GM19035 (cell line): Measurements from ENCODE around the gene RPS27A.
"Not testable (repeated sequence)": the region's sequence is repeated elsewhere in the genome, so short reads cannot be mapped to it uniquely, and the experiment has no call there.

Experiments
- ATAC-seq: cut with Tn5 transposase; IDR thresholded peaks from one replicate; pipeline ENCODE4 v1.9.1; 2021; ENCODE audit not compliant: unreplicated experiment

The RPS27A gene

DNA sequence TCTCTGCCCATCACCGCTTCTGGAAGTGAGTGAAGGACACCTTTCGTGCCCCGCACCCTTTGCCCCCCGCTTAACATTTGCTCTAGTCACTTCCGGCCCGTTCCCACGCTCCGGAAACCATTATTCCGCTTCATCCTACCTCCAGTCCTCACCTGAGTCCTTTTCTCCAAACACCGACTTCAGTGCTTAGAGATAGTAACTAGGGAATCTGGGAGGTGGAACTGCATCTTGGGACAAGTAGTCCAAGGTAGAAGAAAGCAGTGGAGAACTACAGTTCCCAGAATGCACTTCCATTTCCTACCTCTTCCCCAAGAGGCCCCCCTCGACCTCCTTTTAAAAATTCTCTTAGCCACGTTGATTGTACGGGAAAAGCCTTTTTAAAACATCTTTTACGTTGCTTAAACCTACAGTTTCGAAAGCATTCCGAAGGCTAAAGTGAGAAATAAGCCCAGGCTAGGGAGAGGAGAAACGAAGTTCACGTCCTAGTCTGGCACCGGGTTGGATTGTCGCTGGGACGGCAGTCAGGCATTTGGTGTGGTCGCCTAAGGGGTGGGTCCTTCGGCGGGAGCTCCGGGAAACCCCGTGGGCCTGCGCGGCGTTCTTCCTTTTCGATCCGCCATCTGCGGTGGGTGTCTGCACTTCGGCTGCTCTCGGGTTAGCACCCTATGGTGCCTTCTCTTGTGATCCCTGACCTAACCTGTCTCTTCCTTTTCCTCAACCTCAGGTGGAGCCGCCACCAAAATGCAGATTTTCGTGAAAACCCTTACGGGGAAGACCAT is at the start of gene RPS27A, which contains the start of gene CLHC1:
Gene RPS27A, plus strand, starts transcription at position 605 of the 779 bp plus-strand sequence. Its CDS starts 137 bp downstream, at position 742.
Gene CLHC1, minus strand, starts transcription at position 210 of the 779 bp plus-strand sequence. CDS start 9,882 bp downstream, outside the sequence.
- peak; percentile 87 for ATAC-seq

DNA sequence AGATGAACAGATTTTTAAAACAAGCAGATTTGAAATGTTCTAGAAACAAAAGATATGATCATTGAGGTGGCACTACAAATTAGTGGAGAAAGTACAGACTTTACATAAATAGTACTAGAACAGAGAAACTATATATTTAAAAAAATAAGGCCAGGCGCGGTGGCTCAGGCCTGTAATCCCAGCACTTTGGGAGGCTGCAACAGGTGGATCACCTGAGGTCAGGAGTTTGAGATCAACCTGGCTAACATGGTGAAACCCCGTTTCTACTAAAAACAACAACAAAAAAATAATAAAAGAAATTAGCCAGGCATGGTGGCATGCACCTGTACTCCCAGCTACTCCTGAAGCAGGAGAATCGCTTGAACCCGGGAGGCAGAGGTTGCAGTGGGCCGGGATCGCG is 45.7 kb upstream of the RPS27A start:
- ATAC-seq: not testable (repeated sequence)

DNA sequence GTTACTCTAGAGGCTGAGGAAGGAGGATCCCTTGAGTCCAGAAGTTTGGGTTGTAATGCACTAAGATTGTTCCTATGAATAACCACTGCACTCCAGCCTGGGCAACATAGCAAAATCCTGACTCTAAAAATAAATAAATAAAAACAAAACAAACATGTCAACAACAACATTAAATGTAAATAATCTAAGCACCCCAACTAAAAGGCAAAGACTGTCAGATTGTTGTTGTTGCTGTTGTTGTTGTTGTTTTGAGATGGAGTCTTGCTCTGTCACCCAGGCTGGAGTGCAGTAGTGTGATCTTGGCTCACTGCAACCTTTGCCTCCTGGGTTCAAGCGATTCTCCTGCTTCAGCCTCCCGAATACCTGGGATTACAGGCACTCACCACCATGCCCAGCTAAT is 40.6 kb upstream of the RPS27A start:
- ATAC-seq: not testable (repeated sequence)

DNA sequence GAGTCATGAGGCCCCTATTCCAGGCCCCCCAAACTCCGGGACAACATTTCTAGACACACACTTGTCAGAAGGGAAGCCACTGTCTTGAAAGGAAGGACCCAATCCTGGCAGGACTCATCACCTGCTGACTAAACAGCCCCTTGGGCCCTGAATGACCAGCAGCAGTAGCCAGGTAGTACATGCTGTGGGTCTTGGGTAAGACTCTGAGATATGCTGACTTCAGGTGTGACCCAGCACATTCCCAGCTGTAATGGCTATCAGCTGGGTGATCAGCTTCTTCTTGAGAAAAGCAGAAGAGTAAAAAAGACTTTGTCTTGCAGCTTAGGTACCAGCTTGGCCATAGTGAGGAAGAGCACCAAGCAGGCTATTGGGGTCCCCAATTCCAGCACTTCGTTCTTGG is 36.0 kb upstream of the RPS27A start:
- no peak for ATAC-seq

DNA sequence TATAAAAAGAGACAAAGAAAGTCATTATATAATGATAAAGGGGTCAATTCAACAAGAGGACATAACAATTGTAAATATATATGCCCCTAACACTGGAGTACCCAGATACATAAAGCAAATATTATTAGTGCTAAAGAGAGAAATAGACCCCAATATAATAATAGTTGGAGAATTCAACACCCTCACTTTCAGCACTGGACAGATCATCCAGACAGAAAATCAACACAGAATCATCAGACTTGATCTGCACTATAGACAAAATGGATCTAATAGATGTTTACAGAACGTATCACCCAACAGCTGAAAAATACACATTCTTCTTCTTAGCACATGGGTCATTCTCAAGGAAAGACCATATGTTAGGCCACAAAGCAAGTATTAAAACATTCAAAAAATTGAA is 32.1 kb upstream of the RPS27A start:
- no peak for ATAC-seq

DNA sequence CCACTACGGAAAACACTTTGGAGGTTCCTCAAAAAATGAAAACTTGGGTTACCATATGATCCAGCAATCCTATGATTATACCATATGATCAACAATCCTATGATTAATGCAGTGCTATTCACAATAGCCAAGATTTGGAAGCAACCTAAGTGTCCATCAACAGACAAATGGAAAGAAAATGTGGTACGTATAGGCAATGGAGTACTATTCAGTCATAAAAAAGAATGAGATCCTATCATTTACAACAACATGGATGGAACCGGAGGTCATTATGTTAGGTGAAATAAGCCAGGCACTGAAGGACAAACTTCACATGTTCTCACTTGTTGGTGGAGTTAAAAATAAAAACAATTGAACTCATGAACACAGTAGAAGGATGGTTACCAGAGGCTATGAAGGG is 28.0 kb upstream of the RPS27A start:
- no peak for ATAC-seq

DNA sequence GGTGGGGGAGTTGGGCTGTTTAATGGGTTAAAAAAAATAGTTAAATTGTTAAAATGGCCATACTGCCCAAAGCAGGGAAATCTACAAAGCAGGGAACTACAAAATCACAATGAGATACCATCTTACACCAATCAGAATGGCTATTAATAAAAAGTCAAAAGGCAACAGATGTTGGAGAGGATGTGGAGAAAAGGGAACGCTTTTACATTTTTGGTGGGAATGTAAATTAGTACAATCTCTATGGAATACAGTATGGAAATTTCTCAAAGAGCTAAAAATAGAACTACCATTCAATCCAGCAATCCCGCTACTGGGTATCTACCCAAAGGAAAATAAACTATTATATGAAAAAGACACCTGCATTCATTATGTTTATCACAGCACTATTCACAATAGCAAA is 27.5 kb upstream of the RPS27A start:
- ATAC-seq: no peak

DNA sequence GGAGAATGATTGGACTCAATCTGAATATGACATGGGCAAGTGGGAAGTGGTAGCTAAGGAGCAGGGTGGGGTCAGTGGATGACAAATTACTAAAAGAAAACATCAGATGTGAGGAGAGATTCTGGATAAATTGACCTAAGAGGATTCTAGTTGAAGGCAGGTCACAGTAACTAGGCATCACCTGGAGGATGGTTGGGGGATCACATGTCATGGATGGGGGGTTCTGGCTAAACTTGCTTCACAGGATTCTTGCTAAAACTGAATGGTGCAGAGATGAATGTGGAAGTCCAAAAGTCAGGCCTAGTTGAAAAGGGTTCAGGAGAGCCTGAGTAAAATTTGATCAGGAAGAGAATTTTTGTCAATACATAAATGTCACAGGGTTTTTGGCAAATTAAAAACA is 18.7 kb upstream of the RPS27A start:
- no peak for ATAC-seq

DNA sequence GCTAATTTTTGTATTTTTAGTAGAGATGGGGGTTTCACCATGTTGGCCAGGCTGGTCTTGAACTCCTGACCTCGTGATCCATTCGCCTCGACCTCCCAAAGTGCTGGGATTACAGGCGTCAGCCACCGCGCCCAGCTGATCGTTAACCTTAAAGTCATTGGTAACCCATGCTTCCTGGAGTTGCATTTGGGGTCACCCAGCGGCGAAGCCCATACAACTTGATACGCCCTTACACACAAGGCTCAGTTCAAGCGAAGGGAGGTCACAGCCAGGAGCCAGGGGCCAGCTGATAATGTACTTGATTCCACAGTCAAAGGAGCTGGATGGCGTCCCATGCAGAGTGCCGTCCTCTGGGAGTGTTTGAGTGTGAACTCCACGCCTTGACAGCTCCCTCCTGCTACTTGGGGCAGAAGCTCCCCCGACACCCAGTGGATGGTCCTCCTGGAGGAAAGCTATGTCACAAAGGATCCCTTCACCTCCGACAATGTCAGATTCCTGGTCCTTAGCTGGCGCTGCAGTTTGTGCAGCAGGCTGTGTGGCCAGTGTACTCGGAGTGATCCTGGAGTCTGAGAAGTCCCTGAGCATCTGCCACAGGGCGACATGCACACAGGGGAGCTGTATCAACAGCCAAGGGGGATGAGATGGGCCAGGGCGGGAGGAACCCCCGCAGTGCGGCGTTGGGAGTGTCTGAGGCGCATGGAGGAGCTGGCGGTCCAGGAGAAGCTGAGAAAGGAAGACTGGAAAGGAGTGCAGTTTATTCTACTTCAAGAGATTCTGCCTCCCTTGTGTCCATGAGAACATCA is 8.3 kb upstream of the RPS27A start:
- ATAC-seq: no peak

DNA sequence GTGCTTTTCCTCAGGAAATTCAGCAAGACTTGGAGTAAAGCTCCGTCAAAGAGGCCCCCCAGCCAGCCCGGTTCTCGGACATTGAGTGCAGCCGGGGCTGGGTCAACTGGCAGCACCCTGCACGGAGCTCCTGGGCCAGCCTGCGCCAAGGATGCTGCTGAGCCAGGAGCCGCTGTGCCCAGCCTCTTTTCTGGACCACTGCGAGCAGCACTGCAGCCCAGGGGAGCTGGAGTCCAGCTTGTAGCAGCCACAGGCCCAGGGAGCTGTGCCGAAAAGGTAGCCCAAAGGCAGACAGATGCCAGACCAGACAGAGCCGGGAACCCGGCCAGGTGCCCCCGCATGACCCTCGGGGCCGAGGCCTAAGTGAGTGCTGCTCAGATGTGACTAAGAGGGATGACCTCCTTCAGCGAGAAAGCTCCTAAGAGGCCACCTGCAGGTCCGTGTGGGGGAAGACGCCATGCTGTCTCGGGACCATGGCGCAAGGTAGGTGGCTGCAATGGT is 7.7 kb upstream of the RPS27A start:
- no peak for ATAC-seq

DNA sequence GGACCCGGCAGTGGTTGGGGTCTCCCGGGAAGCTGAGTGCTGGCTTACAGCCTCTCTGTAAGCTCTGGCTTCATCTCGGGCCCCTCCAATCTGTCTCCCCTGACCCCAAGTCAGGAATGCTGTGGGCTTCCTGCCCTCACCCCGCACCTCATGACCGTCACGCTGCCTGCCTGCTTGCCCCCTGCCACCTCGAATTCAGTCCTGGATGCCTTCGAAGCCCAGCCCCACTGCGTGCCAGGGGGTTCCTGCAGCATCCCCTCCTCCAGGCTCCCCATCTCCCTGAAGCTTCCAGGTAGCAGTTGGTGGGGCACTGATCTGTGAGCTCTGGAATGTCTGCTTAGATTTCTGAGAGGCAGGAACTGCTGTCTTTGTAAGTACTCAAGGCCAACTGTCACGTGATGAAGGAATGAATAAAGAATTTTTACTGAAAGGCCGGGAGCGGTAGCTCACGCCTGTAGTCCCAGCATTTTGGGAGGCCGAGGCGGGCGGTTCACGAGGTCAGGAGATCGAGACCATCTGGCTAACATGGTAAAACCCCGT is 6.9 kb upstream of the RPS27A start:
- no peak for ATAC-seq

DNA sequence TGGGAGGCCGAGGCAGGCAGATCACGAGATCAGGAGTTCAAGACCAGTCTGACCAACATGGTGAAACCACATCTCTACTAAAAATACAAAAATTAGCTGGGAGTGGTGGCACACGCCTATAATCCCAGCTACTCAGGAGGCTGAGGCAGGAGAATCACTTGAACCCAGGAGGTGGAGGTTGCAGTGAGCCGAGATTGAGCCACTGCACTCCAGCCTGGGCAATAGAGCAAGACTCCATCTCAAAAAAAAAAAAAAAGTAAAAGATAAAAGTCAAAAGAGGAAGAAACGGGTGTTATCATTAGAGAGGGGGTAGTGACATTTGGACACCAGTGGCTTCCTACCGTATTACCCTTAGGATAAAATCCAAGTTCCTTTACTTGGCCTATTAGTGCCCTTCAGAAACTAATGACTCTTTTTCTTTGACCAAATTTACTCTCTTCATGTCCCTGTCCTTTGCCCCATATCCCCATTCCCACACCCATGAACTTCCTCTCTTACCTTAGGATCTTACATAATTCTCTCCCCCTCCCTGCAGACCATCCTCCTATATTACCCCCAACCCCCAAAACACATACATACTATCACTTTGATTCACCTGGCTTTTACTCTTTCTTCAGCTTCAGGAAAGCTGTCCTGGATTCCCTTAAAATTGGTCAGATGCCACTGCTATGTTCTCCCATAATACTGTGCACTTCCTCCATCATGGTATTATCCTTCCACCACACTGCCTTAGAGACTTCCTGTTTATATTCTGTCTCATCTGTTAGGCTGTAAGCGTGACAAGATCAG is 4.9 kb upstream of the RPS27A start:
- ATAC-seq: not testable (repeated sequence)

DNA sequence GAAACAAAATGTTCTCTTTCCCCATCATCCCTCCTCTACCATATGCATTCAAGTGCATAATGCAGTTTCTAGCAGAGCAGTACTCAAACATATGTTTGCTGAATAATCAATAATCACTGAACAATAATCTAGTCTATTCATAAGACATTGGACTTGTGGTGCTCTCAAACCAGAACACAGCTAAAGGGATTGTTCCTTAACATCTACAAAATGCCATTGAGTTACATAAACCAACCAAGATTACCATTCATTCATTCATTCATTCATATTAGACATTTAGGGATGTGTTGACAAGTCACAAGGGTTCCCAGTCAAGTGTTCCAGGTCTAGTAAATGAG is 4.3 kb upstream of the RPS27A start:
- ATAC-seq: no peak

DNA sequence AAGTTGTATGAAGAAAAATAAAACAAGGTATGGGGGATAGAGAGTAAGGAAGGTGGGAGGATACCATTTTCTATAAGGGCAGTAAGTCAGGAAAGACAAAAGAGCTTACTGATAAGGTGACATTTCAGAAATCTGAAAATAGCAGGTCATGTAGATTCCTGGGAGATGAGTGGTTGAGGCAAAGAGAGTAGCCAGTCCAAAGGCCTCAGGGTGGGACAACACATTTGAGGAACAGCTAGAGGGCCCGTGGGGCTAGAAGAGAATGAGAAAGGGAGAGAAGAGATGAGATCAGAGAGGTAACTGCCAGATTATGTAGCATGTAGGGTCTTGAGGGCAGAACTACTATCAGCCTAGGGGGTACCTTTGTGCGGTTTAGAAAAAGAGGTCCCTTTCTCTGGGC is 3.3 kb upstream of the RPS27A start:
- no peak for ATAC-seq

DNA sequence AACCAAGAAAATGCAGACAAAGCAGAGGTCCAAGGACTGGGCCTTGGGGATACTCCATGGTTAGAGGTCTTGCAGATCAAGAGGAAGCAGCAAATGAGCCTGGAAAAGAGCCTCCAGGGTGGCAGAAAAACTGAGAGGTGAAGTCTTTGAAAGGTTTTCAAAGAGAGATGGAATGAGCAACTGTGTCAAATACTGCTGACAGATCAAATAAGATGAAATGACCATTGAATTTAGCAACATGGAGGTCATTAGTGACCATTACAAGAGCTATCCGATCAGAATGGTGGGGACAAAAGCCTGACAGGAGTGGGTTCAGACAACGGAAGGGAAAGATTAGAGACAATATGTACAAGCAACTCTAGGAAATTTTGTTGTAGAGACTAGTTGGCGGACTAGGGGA is 1.9 kb upstream of the RPS27A start:
- ATAC-seq: no peak

DNA sequence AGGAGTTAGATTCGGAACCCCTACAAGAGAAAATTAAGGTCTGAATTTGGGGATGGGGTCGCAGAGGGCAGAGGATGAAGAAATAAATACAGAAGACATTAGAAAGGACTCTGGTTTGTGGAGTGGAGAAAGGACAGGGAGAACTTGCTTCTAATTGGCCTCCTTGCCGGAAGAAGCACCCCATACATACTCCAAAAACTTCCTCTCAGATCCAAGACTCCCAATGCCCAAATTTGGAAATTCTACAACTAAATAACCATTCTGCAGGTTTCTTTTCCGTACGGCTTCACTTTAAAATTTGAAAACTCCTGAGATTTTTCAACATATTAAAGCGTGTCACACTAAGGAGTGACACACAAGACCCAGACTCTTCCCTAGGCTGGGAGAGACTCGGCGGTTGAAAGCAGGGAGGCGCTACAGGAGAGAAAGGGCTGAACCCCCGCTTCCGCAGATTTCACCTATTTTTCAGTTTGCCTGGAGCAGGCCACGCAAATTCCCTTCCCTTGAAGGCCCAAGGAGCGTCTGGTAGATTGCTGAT is 873 bp upstream of the RPS27A start:
- ATAC-seq: no peak

DNA sequence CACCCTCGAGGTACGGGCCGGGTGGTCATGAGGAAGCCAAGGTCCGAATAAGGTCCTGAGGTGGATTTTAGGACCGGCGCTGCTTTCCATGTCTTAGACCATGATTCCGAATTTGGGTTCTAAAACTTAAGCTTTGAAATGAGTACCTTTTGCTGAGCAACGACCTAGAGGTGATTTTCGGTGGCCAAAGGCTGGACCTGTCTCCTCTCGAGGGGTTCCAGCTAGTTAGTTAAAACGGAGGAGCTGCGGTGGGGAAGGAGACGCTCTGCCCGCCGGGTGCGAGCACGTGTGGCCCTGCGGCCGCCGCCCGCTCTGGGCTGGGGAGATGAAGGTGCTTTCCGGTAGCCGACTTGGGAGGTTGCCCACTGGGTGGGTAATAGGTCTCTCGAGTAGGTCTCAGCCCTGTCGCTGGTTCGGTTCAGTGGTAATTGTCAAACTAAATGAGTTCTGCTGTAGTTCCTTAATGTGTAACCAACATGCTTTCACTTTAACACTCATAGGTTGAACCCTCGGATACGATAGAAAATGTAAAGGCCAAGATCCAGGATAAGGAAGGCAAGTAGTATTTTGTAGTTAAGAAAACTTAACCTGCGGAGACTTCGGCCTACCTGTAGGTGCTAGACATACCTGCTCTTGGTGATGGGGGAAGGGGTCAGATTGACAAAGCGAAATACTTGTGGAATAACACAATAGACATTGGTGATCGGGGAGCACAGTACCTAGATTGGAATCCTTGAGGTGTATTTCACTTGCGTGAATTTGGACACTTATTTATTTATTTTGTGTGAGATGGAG is 572 bp downstream of the RPS27A start:
- ATAC-seq: peak; percentile 29

DNA sequence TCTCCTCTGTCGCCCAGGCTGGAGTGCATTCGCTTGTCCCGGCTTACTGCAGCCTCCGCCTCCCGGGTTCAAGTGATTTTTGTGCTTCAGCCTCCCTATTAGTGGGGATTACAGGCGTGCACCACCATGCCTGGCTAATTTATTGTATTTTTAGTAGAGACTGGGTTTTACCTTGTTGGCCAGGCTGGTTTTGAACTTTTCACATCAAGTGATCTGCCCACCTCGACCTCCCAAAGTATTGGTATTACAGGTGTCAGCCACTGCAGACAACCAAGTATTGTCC is 1.1 kb downstream of the RPS27A start:
- no peak for ATAC-seq

DNA sequence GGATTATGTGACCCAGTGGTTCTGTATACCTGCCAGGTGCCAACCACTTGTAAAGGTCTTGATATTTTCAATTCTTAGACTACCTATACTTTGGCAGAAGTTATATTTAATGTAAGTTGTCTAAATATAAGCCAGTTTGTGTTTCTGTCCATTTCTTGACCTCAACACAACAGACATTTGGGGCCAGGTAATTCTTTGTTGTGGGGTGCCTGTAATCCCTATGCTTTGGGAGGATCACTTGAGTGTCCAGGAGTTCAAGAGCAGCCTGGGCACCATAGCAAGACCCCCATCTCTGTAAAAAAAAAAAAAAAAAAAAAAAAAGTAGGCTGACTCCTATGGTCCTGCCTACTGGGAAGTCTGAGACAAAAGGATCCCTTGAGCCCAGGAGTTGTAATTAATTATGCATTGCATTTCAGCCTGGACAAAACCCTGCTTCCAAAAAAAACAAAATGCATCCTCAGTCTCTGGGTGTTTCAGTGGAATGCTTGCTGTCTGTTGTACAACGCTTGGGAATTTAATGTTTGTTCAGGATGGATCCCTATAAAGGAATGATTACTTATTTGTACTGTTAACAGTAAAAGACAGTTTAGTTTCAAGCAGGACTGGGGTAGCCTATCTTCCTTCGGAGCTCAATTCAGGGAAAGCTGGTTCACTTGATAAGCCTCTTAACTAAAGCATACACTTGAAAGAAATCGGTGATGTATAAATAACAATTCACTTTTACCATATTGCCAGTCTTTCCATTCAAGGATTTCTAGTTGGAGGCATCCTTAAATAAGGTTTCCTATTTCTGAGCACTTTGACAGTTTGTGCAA is 3.4 kb downstream of the RPS27A start:
- ATAC-seq: no peak
